Measurements from ENCODE around the gene GTPBP10. TPM values are rescaled to one million over a fixed set of nuclear protein-coding genes. Genes with fewer than 3 reads are reported as not detected.

The GTPBP10 gene
- total and polyA plus RNA-seq, 9 of the 15 experiments (the other 6 are each of a cell fraction or from before 2014, with no cell fraction given): 34.6 to 89.8 (median 76.4) TPM

GRCh38 chr7:90433221-90433620 lies 86.7 kb downstream of the GTPBP10 start:
- in situ Hi-C loops (cut with MboI): loop anchor here (5.0 to 10.0 kb wide), 2 partner anchors 266 to 1888 kb away; no protein-coding TSS in a partner anchor

More at GRCh38 chr7:90433221-90433620, 86.7 kb downstream of the GTPBP10 start:
- Histone ChIP-seq H3K79me2 (ENCODE audit: control insufficient read depth, insufficient read depth, low read length) (no peaks in the 10 kb centered on the region), H3K4me2 (ENCODE audit: insufficient read depth, low read length) (no peak overlapping the region), H3K4me3 (no peak overlapping the region), H2AFZ (ENCODE audit: low read depth, low read length) (no peak overlapping the region), H3K9me3 (replicated peaks; ENCODE audit: control insufficient read depth, insufficient read depth, low read depth, low read length) (0 out of 2 replicates have a peak, but pooled peaks cover 2% of the 10 kb centered on the region), H3K27me3 (ENCODE audit: control insufficient read depth in 2 of 2, insufficient read depth in 2 of 2, low read length in 2 of 2) (no peaks in the 10 kb centered on the region; a peak in 1 of 5 replicates), H3K36me3 (ENCODE audit: control insufficient read depth, insufficient read depth, low read length) (no peaks in the 10 kb centered on the region), H3K27ac (ENCODE audit: extremely low read depth, low read depth, low read length) (no peak overlapping the region), H3K4me1 (replicated peaks in 1 of 2; ENCODE audit: control insufficient read depth in 2 of 2, insufficient read depth in 2 of 2, low read length in 2 of 2) (no peaks in the 10 kb centered on the region), H3K9me1 (ENCODE audit: control insufficient read depth, insufficient read depth, low read length) (no peaks in the 10 kb centered on the region), H4K20me1 (replicated peaks; ENCODE audit: control insufficient read depth, insufficient read depth, low read length) (no peaks in the 10 kb centered on the region), H3K9ac (ENCODE audit: insufficient read depth in 1 of 2, low read depth in 2 of 2, low read length in 2 of 2) (no peak overlapping the region)
- intact Hi-C loops (cut with micrococcal nuclease): no loop called here
- CTCF ChIA-PET (ENCODE audit: low intra/inter-chr PET ratio): no interaction called here
- DNase-seq (ENCODE audit: extremely low read depth in 1 of 4, low spot score in 3 of 4): no peak
- ATAC-seq: no peak
- POLR2A ChIA-PET: no interaction called here
- no TSS peak for BruUV-seq (replicated peaks)
- FAIRE-seq: no peak
- WGBS (ENCODE audit: insufficient coverage, low coverage, missing lambda C conversion rate): 0% methylated on average over 3 of the region's 3 CpGs
- TF ChIP-seq BMI1 (IDR thresholded peaks at IDR 0.05; ENCODE audit: low read length) (no peak), SRSF7 (optimal IDR thresholded peaks at IDR 0.05; ENCODE audit: low read depth, low read length) (no peak), POLR2AphosphoS5 (IDR thresholded peaks at IDR 0.05; ENCODE audit: control insufficient read depth, insufficient read depth, low read depth, low read length) (no peak), FIP1L1 (IDR thresholded peaks at IDR 0.05; ENCODE audit: low read depth, low read length, poor library complexity, severe bottlenecking) (no peak), TARDBP (IDR thresholded peaks at IDR 0.05) (no peak), GTF2E2 (tag; IDR thresholded peaks at IDR 0.05) (no peak), MEF2A (IDR thresholded peaks at IDR 0.05; ENCODE audit: control insufficient read depth, low read depth, low read length) (no peak), KLF13 (tag; IDR thresholded peaks at IDR 0.05; ENCODE audit: borderline replicate concordance, low read depth) (no peak), ZNF717 (CRISPR knock-in tag; IDR thresholded peaks at IDR 0.05) (no peak), NEUROD1 (IDR thresholded peaks at IDR 0.05; ENCODE audit: borderline replicate concordance, low read depth, low read length, partially characterized antibody) (no peak), EP400 (IDR thresholded peaks at IDR 0.05) (no peak), MCM7 (IDR thresholded peaks at IDR 0.05) (no peak), SMAD4 (CRISPR knock-in tag; conservative IDR thresholded peaks at IDR 0.05) (no peak), SIN3A (IDR thresholded peaks at IDR 0.05; ENCODE audit: borderline replicate concordance in 2 of 2, control insufficient read depth in 1 of 2, low read depth in 2 of 2, low read length in 2 of 2) (no peak), ZNF395 (CRISPR knock-in tag; IDR thresholded peaks at IDR 0.05) (no peak), EWSR1 (IDR thresholded peaks at IDR 0.05; ENCODE audit: borderline replicate concordance, low read depth, partially characterized antibody) (no peak)
